Bronchial epithelial cell (primary cell): ENCODE measurements around the gene SVIP. TPM values are rescaled to one million over a fixed set of nuclear protein-coding genes. Genes with fewer than 3 reads are reported as not detected.

Experiments
- total RNA-seq: library from RNA; depleted of rRNA; stranded (reverse); fragments of >200 nt; gene quantifications from 2 replicates; pipeline ENCODE4 v1.2.1, GENCODE V29; 2014

Gene SVIP
- total RNA-seq, 1 donor from 2014 or later: 7.4 TPM

Other genes with a start within 250 kb of the SVIP start
- gene FANCF, start 204.0 kb downstream of the SVIP start, total RNA-seq: 8.3 and 13.4 TPM in 2 replicates
- gene GAS2, start 163.2 kb downstream of the SVIP start, total RNA-seq: 1.1 and 1.8 TPM in 2 replicates
- gene CCDC179, start 30.7 kb upstream of the SVIP start, total RNA-seq: not detected in 2 replicates